ENCODE measurements around the gene USP35.

Gene USP35, protein sequence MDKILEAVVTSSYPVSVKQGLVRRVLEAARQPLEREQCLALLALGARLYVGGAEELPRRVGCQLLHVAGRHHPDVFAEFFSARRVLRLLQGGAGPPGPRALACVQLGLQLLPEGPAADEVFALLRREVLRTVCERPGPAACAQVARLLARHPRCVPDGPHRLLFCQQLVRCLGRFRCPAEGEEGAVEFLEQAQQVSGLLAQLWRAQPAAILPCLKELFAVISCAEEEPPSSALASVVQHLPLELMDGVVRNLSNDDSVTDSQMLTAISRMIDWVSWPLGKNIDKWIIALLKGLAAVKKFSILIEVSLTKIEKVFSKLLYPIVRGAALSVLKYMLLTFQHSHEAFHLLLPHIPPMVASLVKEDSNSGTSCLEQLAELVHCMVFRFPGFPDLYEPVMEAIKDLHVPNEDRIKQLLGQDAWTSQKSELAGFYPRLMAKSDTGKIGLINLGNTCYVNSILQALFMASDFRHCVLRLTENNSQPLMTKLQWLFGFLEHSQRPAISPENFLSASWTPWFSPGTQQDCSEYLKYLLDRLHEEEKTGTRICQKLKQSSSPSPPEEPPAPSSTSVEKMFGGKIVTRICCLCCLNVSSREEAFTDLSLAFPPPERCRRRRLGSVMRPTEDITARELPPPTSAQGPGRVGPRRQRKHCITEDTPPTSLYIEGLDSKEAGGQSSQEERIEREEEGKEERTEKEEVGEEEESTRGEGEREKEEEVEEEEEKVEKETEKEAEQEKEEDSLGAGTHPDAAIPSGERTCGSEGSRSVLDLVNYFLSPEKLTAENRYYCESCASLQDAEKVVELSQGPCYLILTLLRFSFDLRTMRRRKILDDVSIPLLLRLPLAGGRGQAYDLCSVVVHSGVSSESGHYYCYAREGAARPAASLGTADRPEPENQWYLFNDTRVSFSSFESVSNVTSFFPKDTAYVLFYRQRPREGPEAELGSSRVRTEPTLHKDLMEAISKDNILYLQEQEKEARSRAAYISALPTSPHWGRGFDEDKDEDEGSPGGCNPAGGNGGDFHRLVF

DNA sequence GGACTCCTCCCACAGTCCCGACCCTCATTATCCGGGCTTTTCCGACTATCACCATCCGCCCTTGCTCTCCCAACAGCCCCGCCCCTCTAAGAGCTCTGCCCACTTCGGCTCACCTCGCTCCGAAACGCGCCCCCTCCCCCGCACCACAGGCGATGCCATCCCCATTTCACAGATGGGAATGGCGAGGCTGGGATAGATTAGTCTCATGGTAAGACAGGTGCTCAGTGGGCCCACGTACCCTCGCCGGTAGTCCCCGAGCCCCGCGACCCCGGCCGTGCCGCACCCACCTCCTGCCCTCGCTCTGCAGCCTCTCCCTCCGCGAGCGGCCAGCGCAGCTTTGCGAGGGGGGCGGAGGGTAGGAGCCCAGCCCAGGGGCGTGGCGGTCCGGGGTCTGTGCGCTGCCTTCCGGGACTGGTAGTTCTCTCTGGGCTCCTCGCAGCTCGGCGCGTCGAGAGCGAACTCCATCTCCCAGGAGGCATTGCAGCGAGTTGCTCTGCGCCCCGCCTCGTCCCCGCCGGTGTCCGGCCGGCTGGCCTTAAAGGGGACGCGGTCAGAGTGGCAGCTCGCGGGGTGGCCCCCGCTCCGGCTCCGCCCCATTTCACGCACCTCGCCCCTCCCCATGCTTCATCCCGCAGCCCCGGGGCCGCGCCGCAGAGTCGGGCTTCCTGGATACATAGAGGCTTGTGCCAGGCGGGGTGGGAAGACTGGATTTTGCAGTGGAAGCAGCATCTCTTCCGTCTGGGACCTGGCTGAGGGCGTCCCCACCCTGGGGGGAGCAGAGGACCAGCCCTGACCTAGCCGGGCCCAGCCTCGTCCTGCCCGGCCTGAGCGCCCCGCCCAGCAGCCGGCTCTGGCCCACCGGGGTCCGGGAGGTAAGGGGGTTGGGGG is at the start of gene USP35, which contains the start of gene KCTD21:
Gene USP35 (plus strand): TSS at position 634 of the 888 bp plus-strand sequence. CDS start 7,327 bp downstream, outside the sequence.
Gene KCTD21 (minus strand): TSS at position 341 of the 888 bp plus-strand sequence. CDS start 14,072 bp downstream, outside the sequence.
- DNase-seq, result peak; percentile 87

DNA sequence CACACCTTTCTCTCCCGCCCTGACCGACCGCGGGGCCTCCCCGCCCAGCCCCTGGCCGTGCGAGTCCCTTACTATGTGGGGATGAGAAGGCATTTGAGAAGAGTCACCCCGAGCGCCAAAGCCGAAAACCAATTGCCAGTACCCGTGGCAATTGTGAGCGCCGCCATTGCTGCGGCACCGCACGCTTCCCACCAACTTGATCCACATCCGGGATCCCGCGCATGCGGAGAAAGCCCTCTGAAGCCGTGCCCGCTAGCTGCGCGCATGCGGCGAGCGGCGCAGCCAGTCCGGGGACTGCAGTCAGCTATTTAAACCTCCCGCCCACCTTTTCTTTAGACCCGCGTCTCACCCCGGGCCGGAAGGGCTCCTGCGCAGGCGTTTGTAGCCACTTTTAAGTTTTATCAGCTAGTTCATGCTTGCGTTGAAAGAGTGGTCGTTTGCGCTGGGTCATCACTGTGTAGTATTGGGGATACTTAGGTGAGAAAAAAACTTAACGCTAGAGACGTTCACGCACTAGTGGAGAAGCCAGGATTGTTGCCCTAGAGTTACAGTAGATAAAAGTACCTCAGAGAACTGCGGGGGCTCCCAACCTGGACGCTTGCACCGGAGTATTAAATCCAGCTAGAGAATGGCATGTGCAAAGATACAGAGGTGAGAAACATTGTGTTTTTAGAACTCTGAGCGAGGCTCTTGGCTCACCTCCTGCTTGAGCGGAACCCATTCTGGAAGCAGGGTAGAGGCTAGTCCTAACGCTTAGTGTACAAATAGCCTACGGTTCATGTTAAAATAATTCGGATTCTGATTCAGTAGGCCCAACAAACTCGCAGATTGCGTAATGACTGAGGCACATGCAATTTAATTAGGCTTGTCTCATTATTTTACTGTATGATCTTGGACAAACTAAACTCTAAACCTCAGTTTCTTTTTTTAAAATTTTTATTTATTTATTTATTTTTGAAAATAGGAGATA is 49.0 kb upstream of the USP35 start, which contains the start of gene ALG8:
Gene ALG8 (minus strand): TSS at position 205 of the 970 bp plus-strand sequence. CDS start 38 bp downstream, at position 167.
- peak; percentile 94 to 96 for DNase-seq

DNA sequence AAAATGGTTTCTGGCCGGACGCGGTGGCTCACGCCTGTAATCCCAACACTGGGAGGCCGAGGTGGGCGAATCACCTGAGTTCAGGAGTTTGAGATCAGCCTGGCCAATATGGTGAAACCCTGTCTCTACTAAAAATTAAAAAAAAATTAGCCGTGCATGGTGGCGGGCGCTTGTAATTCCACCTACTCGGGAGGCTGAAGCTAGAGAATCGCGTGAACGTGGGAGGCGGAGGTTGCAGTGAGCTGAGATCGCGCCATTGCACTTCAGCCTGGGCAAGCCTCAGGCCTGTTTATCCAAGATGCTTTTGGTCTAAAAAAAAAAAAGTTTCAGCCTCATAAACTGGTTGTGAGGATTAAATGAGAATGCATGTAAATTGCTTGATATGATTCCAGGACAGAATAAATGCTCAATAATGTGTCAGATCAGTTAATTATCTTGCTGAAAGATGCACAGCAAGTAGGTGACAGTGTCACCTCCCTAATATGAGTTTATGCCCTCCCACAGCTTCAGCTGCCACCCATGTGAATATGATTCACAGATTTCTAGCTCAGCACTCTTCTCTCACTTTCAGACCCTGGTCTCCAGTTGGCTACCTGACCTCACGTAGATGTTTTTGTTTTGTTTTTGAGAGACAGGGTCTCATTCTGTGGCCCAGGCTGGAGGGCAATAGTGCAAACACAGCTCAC is 48.2 kb upstream of the USP35 start:
- DNase-seq, result no peak

DNA sequence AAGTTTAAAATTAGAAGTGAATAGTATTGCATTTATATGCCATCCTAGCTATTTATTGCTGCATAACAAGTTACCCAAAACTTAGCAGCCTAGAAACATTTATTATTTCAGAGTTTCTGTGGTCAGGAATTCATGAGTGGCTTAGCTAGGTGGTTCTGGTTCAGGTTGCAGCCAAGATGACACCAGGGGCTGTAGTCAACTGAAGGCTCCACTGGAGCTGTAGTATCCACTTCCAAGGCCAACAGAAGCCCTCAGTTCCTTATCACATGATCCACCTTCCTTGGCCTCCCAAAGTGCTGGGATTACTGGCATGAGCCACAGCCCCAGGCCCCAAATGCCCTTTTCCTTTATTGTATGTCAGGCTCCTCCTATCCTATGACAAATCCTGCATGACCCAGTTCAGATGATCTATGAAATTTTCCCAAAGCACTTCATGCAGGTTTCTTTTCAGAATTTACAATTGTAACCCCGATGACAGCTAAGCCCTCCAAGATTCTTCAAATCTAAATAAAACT is 43.2 kb upstream of the USP35 start:
- no peak for DNase-seq

DNA sequence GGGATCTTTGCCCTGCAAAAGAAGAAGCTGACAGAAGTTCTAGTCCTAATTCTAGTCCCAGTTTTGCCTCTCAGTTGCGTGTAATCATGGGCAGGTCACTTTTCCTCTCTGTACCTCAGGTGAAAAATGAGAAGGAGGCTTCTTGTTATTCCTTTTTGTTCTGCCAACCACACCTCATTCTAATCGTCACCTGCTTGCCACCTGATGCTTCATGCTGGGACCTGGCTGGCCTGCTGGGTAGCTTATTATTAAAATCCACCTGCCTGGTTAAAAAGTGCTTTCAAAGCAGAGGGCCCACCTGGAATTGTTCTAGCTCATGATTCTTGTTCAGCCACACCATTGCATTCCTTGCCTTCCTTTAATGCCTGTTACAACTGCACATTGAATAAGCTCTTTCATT is 40.9 kb upstream of the USP35 start:
- DNase-seq, result no peak

DNA sequence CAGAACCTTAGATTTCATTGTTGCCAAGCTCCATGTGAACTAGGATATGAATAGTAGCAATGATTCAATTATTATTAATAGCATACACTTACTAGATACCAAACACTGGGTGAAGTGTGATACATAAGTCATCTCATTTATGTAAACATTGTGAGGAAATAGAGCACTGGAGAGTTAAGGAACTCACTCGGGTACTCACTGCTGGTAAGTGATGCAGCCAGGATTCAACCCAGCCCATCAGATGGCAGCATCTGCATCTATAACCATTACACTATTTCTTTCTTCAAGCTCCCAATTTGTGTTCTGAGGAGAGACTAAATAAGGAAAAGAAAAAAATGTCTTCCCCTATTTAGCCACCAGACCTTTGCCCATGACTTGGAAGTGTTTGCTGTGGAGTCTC is 39.1 kb upstream of the USP35 start:
- DNase-seq, result no peak

DNA sequence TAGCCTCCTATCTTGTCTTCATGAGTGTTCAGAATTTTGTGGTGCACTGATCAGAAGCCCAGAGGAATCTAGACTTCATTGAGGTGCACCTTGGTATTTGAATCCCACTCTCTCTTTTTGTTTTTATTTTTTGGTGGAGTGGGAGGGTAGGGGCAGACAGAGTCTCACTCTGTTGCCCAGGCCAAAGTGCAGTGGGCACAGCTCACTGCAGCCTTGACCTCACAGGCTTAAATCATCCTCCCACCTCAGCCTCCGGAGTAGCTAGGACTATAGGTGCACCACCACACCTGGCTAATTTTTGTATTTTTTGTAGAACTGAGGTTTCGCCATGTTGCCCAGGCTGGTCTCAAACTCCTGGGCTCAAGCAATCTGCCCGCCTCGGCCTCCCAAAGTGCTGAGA is 38.4 kb upstream of the USP35 start:
- DNase-seq, result no peak

DNA sequence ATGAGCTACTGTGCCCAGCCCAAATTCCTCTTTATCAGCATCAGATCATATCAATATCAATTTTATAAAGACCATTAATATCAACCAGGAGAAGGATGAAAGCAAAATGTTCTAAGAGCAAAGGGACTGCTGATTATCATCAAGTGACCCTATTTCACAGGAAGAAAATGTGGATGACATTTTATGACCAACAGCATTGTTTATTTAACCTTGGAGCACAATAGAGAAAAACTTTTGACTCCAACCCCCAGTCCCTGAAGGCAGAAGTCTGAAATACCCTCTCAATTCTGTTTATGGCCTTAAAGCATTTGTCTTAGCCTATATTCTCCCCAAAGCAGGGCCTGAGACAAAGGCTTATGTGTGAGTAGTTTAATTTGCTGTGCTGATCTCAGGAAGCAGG is 38.0 kb upstream of the USP35 start:
- DNase-seq, result no peak

DNA sequence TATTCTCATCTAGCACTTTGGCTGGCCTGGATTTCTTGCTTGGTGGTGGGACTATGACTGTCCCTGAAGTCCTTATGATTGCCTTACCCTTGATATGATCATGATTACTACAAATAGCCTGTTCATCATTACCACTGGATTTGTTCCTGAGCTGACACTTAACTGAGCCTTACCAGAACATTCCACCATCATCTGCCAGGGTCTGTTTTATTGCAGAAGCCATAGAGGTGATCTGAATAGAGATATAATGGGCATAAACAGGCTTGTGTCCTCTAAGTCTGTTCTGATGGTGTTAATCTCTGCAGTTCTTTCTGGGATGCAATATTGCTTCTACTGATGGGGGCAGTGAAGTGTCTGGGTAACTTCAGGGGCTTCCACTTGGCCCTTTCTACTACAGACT is 36.9 kb upstream of the USP35 start:
- DNase-seq, result no peak

DNA sequence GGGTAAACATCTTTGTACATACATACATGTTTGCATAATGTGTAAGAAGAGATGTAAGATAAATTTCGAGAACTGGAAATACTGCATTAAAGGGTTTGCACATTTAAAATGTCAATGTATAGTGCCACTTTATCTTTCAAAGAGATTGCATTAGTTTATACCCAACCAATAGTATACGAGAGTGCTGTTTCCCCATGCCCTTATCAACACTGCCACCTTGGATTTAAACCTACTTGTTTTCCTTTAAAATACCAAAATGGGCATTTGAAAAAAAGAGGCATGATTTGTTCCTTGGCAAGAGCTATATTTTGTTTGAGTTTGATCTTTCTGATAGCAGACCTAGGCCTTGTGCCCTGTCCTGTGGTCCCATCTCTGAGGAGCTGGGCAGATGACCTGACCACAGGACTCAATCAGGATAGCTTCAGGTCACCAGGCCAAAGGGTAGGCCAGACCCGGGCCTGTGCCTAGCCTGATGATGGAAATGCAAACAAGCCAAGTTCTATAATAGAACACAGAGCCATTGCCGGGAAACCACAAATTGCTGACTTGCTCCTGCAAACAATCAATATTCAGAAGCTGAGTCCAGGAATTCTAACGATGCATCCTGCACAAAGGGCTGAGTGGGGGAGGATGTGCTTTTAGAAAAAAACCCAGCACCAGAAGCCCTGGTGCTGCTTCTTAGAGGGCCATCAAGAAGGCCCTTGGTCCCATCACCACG is 32.4 kb upstream of the USP35 start:
- no peak for DNase-seq

DNA sequence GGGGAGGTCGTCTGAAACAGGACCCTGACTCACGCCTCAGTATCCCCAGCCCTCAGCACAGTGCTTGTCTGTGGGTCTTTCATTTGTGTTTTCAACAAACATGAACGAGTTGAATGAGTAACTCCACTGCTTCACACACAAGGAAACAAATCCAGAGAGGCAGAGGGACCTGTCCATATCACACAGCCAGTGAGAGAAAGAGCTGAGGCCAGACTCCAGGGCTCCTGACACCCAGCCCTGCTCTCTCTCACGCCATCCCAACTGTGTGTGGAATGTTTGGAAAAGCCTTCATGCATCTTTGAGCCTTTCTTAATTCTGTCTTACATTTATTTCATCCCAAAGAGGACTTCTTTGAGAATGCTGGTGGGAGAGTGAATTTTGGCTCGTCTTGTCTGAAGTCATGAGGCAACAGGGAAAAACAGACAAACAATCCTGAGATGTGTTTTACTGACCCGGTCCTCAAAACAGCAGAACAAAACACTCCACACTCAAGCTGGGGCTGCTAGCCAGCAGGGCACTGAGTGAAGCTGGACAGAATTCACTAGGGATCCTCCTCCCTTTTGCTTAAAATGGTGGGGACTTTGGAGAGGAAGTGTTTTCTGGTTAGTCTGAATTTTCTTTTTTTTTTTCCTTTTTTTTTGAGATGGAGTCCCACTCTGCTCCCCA is 29.6 kb upstream of the USP35 start:
- no peak for DNase-seq

DNA sequence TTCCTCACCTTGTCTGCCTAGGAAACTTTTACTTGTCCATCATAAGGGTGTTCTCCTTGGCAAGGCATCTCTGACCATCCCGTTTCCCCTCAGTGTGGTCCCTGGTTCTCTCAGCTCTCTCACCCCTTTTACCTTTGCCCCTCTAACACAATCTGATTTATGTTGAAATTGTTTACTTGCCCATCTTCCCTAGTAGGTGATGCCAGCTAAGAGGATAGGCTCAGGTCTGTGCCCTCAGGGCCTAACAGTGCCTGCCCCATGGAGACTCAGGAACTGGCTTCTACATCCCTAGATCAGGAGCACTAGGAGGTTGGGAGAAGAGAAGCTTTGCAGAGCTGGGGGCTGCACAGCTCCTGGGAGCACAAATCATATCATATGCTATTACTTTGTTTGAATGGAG is 28.2 kb upstream of the USP35 start:
- DNase-seq, result no peak

DNA sequence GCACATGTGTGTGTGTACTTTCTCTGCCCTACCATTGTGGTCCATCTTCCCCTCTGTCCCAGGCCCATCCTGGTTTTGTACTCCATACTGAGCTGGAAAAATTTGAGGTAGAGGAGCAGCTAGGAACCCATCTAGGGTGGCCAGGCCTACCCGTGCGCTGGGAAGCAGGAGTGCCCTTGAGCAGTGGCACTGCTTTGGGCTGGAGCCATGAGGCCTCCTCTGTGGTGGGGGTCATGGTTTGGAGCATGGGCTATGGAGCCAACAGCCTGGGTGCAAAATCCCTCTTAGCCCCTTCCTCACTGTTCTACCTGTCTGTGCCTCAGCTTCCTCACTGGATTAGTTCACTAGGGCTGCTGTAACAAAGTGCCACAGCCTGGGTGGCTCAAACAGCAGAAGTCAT is 27.4 kb upstream of the USP35 start:
- DNase-seq, result no peak

DNA sequence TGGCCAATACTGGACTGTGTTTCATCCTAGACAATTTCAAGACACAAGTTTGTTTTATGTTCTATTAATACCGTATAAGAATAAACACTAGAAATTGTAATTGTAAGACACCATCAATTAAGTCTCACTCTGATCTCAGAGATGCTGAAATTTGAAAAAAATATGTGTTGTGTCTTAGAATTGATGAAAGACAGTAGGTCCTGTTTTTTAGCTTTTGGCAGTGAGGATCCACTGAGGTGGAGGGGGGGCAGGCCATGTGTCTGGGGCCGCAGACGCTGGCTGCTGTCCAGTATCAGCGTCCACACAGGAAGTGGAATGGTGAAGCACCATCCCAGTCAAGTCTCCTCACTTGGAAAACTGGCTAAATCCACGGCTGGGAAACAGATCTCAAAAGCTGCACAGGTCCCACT is 26.8 kb upstream of the USP35 start:
- DNase-seq, result no peak

DNA sequence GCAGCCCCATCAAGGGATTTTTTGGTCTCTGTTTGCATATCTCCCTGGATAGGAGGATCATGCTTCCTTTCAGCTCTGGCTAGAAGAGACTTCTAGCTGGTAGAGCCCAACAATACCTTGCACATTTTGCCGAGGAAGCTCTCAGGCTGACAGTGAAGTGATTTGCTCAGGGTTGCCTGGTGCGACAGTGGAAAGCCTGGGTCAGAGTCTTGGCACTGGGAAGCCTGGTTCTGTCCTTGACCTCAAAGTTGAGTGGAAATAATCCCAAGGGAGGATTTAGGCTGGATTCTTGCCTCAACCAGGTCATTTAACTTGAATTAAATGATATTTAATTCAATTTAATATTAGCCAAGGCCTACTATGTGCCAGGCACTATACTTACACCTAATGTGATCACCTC is 24.9 kb upstream of the USP35 start:
- no peak for DNase-seq

DNA sequence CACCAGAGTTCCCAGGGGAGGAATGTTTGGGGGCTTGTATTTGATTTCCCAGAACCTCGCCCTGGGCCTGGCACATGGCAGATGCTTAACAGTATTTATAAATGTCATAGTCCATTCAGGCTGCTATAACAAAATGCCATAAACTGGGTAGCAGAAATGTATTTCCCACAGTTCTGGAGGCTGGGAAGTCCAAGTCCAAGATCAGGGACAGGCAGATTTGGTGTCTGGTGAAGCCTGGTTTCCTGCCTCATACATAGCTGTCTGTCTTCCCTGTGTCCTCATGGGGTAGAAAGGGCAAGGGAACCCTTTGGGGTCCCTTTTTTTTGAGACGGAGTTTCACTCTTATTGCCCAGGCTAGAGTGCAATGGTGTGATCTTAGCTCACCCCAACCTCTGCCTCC is 24.2 kb upstream of the USP35 start:
- DNase-seq, result no peak

DNA sequence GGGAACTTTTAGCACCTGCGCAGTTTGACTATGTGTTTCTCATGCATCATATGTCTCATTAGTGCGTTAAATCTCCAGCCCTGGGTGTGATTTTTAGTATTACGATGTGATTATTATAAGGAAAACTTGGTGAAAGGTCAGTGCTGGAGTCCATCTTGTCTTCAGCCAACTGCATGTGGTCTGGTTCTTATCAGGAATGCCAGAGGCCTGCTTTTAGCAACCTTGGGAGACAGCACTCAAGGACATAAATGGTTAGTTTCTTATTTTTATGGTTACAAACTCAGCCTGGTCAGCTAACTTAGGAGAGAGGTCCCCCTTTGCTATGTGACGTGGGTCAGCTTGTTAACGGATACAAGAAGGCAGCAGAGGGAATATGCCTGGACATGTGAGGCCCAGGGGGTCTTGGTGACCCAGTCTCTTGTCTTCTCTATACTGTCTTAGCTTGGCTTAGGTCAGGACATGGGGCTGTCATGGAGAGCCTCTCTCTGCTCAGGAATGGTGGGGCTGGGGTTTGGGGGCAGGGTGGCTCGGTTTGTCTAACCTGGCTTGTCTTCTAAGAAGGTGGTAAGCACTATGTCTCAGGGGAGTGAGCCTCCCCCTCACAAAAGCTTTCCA is 21.8 kb upstream of the USP35 start:
- DNase-seq, result no peak

All from activated CD4-positive, alpha-beta T cell treated with anti-CD3 and anti-CD28 coated beads, Interleukin-2, amount 50 U/mL, for 4 hours (primary cell).